NK-92 (cell line): Measurements from ENCODE around the gene CHRM3.

Source experiments
- DNase-seq: peaks from one replicate; lab custom pipeline; 2025; ENCODE audit not compliant: unreplicated experiment; lab: John Stamatoyannopoulos, UW

Gene CHRM3

GRCh38 chr1:239394107-239394506 is 7.7 kb downstream of the CHRM3 start:
- no peak for DNase-seq

GRCh38 chr1:239413916-239414315 is 27.5 kb downstream of the CHRM3 start:
- no peak for DNase-seq

GRCh38 chr1:239417221-239417620 is 30.9 kb downstream of the CHRM3 start:
- DNase-seq, result no peak

GRCh38 chr1:239417986-239418640 is 31.7 kb downstream of the CHRM3 start:
- no peak for DNase-seq

GRCh38 chr1:239418681-239419080 is 32.3 kb downstream of the CHRM3 start:
- no peak for DNase-seq

- DNase-seq, result no peak
These were observed 35.4 kb downstream of the CHRM3 start for GRCh38 chr1:239421811-239422210.

- DNase-seq, result no peak
These were observed 36.5 kb downstream of the CHRM3 start for GRCh38 chr1:239422818-239423217.

GRCh38 chr1:239426821-239427475 is 40.6 kb downstream of the CHRM3 start:
- DNase-seq, result no peak

- no peak for DNase-seq
These were observed 41.3 kb downstream of the CHRM3 start for GRCh38 chr1:239427712-239428111.

GRCh38 chr1:239428120-239428710 is 41.8 kb downstream of the CHRM3 start:
- DNase-seq, result no peak

GRCh38 chr1:239429163-239429562 is 42.8 kb downstream of the CHRM3 start:
- DNase-seq, result no peak

GRCh38 chr1:239432255-239432654 is 45.9 kb downstream of the CHRM3 start:
- no peak for DNase-seq

GRCh38 chr1:239434181-239434580 is 47.8 kb downstream of the CHRM3 start:
- no peak for DNase-seq
